Stimulated activated CD4-positive, alpha-beta T cell treated with anti-CD3 and anti-CD28 coated beads, TNF-alpha, amount 100 ng/mL, for 4 hours (primary cell): ENCODE results near the gene AFTPH.

ENCODE experiments used
- DNase-seq, 3 experiments: peaks; one replicate each; pipeline ENCODE4 v3.0.0-alpha.2; 2020; ENCODE audit warnings: low read depth in 3 of 3

Gene AFTPH

GRCh38 chr2:64540615-64541014, 16.5 kb downstream of the AFTPH start:
- DNase-seq: no peak

- no peak for DNase-seq
Measured at GRCh38 chr2:64541547-64541946, 17.4 kb downstream of the AFTPH start.

DNA sequence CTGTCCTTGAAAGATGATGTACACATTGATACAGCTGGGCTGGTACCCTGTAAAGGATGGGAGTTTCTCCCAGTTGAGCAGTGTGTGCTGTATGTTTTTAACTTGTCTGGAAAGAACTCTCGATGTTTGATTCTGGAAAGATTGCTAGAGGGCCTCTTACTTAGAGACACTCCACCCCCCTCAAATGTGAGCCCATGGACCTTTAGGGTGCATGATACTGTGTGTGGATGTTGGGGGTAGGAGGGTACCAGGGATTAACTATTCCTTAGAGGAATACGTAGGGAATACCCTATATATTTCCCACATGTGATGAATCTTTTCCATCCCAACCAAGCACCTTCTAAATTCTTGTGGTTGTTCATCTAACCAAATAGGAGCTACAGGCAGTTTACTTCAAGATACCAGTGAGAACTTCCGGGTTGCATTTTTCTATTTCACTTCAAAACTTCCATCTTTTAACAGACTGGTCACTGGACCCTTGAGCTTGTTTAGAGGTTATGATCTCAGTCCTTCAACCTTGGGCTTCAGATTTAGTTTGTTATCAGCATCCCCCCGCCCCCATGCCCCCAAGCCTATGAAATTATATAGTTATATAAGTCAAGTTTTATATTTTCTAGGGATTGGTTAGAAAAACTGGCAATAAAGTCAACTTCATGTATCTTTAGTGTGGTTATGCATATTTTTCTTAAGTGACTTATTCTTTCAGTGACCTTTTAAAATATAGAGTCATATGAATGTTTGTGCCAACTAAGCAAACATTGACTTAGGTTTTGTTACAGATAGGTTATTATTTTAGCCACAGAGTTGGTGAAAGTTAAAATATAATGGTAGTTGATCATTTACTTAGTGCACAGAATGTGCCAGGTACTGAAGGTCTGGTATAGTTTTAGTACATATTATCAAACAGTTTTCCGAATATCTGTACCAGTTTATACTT, 18.2 kb downstream of the AFTPH start:
- DNase-seq: no peak

- no peak for DNase-seq
Measured at GRCh38 chr2:64543008-64543697, 19.0 kb downstream of the AFTPH start.

DNA sequence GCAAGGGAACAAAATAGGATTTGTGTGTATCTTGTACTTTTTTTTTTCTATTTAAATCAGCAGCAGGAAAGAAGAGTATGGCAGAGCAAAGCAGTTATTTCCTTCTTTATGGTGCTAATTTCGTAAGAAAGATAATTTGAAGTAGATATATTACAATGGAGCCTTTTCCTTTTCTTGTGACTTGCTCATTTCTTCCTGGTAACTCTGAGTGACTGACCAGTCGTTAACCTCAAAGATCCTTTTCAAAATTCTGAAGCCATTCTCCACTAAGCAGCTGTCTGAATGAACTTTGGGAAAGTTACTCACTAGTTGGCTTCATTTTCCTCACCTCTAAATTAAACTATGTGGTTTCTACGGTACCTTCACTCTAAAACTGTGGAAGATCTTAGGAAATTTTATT, 24.6 kb downstream of the AFTPH start:
- DNase-seq: no peak

DNA sequence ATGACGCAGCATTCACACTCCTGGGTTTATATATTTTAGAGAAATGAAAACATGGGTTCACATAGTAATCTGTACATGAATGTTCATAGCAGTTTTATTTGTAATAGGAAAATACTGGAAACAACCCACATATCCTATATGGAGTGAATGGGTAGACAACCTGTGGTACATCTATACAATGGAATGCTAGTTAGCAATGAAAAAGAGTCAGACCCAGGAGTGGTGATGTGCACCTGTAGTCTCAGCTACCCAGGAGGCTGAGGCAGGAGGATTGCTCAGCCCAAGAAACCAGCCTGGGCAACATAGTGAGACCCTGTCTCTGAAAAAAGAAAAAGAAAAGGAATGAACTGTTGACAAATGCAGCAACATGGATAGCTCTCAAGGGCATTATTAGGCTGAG, 25.9 kb downstream of the AFTPH start:
- no peak for DNase-seq

GRCh38 chr2:64551851-64552250, 27.7 kb downstream of the AFTPH start:
- DNase-seq: no peak

DNA sequence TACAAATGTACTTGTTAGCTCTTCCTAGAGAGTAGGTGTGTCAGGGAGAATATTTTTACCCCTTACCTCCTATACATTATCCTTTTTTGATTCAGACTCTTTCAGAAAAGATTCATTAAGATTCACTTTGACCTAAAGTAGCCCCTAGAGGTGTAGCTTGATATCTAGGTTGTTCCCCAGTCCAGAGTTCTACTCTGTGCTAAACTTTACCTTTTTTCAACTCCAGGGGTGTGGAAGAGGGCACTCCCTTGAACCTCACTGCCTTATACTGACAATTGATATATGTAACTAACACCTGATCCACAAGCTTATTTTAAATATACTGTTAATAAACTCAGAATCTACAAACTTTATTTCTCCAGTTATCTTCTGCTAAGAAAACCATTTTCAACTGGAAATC, 30.0 kb downstream of the AFTPH start:
- DNase-seq: no peak

GRCh38 chr2:64558445-64559081, 34.4 kb downstream of the AFTPH start:
- DNase-seq: no peak

GRCh38 chr2:64562148-64562784, 38.1 kb downstream of the AFTPH start:
- no peak for DNase-seq

DNA sequence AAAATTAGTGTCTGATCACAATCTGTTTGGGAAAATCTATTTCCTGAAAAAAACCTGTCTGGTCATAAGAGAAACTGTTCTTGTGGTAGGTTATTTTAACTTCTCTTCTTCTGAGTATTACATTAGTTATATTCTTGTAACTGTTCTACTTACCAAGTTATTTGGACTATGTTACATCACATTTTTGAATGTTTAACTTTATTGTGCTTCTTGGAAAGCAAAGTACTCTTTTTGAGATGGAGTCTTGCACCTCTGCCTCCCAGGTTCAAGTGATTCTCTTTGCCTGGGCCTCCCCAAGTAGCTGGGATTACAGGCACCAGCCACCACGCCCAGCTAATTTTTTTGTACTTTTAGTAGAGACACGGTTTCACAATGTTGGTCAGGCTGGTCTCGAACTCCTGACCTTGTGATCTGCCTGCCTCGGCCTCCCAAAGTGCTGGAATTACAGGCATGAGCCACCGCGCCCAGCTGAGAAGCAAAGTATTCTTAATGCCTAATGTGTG, 39.4 kb downstream of the AFTPH start:
- DNase-seq: no peak

- no peak for DNase-seq
Measured at GRCh38 chr2:64565949-64566710, 42.0 kb downstream of the AFTPH start.

GRCh38 chr2:64567473-64567872, 43.3 kb downstream of the AFTPH start:
- DNase-seq: no peak

- no peak for DNase-seq
Measured at GRCh38 chr2:64568836-64569235, 44.7 kb downstream of the AFTPH start.

DNA sequence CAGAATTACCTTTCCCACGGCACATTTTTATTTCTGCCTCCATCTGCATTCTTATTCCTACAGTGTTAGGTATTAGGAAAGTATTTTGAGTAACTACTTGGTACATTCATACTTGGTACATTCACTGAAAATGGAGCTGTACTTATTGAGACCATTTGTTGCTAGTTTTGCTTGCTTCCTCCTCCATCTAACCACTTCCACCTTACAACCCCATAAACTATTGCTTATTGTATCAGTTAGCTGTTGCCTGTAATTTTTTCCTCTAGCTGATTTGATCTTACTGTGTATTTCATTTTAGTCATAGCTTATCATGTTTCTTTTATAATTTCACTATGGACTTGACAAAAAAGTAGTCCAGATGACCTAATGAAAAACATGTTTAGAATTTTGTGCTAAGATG, 50.7 kb downstream of the AFTPH start:
- no peak for DNase-seq

DNA sequence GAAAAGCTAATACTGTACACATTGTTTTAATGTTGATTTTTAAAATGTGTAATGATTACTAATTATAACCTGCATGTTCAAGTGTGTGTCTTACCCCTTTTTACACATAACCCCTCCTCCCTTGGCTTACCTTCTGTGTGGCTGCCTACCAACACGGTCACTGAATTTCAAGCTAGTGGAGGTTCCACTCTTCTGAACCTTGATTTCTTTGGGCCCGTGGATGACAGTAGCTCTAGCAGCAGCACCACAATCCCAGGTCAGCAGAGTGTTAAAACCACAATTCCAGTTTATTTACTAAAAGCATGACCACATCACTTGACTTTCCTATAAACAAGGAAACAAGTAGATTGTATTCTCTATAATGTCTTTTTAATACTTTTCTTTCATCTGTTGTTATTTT, 56.9 kb downstream of the AFTPH start:
- no peak for DNase-seq

DNA sequence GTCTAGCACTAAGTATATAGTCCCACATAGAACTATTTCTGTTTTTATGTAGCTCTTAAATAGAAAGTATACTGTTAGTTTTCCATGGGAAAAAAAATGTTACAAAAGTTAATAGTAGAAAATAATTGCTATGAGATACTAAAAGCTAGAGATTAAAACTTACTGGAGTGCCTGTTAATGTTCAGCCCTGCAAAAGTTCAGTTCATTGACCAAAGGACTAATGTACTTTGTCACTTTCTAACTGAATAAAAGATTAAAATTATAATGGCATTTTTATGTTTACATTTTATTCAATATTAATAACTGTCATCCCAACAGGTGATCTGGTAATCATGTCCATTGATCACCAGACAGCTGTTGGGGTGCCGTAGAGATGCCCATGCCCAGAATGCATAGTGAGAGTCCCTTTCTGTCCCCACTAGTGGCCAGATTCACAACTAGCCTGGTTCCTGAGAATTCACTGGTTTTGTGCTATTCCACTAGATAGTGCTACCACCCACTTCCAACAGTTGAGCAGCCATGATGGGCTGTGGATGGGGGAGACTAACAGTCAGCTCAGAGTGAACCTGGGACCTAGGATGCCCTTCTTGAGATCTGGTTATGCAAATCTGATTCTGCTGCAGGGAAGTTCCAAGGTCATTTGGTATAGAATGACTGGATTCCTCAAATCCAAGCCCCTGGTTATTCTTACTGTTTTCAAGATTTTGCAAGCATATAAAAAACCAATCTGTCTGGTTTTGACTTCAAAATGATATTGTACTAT, 57.8 kb downstream of the AFTPH start:
- DNase-seq: no peak

DNA sequence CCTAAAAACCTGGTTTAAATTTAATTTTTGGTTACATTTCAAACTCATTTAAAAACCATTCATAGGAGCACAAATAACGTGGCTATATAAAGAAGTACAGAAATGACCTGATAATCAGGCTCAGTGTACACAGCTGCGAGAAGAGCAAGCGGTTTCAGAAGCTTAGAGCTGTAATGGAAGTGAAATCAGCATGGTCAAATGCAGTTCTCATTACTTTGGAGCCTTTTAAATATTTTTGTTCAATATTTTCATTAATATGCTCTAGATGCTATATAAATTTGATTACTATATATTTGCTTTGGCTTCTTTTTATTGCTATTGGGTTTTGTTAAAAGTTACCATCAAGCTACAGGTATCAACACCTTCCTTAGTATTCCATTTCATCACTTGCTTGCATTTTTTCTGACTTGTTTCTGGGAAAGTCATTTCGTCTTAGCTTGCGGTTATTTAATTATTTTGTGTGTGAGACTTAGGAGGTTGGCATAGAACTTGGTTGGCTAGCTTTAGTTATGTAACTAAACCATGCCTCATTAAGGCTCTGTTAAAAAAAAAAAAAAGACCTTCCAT, 58.7 kb downstream of the AFTPH start:
- DNase-seq: no peak

DNA sequence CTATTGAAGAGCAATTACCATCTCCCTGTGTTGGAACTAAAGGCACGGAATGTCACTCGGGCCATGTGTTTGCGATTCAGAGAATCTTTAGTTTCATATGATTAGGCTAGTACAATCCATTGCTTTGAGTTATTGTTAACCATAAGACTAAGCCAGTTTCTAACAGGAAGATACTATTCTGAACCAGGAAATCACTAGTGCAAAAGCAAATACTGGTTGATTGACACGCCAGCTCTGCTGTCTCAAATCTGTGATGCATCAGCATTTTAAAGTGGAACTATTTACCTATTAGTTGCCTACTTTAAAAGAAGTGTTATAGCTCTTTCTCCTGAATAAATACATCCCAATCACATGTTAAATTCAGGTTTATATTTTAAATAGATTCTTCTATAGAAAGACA, 61.9 kb downstream of the AFTPH start:
- no peak for DNase-seq

DNA sequence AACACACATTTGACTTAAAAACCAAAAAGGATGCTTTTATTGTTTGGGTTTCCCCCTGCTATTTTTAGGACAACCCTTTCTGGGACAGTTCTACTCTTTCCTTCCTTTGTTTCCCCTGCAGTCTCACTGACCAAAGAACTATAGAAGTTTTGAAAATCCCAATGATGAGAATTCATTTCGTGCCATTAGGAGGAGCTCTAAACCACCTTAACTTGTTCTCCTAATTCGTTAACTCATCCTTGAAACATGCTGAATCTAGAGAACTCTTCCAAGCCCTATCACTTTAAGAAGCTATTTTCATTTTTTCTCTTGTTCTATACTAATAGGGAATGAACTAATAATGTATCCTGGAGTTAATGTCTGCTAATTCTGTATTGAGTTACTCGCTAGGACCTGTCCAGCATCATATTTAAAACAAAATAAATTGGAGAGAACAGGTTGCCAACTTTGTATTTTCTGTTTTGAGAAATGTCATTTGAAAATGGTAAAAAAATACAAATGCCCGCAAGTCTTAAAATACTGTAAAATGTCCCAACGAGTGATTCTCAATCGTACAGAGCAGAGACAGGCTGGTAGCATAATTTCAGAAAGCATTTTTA, 62.9 kb downstream of the AFTPH start:
- DNase-seq: no peak
